HepG2 (cell line): ENCODE data around the gene ZNF544. TPM values are rescaled to one million over a fixed set of nuclear protein-coding genes. Genes with fewer than 3 reads are reported as not detected.

Experiments
- CBX2 ChIP-seq, 2 experiments: fragments of 200-600 bp in 1 of 2; sonication (generic); formaldehyde crosslinking in 1 of 2; IDR thresholded peaks; 2 replicates each; pipeline versions ENCODE4 v1.7.0 to v1.8.1; 2018 to 2022; ENCODE audit warnings: low read depth in 2 of 2, low read length in 1 of 2, mild to moderate bottlenecking in 1 of 2, missing genetic modification reagents in 1 of 2
- DZIP1 ChIP-seq: sonication (generic); formaldehyde crosslinking; IDR thresholded peaks from 2 replicates; pipeline ENCODE4 v1.5.0; 2020; ENCODE audit warnings: mild to moderate bottlenecking, missing genetic modification reagents
- KDM5B ChIP-seq: sonication (generic); formaldehyde crosslinking; IDR thresholded peaks from 2 replicates; pipeline ENCODE4 v1.4.0; 2020; ENCODE audit warnings: missing genetic modification reagents, mild to moderate bottlenecking, borderline replicate concordance
- PAF1 ChIP-seq: IDR thresholded peaks from 2 replicates; pipeline ENCODE4 v1.6.1; 2016; ENCODE audit warnings: missing genetic modification reagents, missing compliant biosample characterization
- PATZ1 ChIP-seq: sonication (generic); formaldehyde crosslinking; IDR thresholded peaks from 2 replicates; pipeline ENCODE4 v1.4.0; 2020; ENCODE audit warnings: missing genetic modification reagents
- U2AF2 ChIP-seq: fragments of 200-400 bp; formaldehyde crosslinking; IDR thresholded peaks from 2 replicates; pipeline ENCODE4 v1.6.1; 2017; ENCODE audit warnings: low read depth, mild to moderate bottlenecking, low read length
- YEATS4 ChIP-seq: sonication (generic); formaldehyde crosslinking; IDR thresholded peaks from 2 replicates; pipeline ENCODE4 v1.4.0; 2020; ENCODE audit warnings: missing genetic modification reagents, borderline replicate concordance
- ZFX ChIP-seq: sonication (generic); formaldehyde crosslinking; IDR thresholded peaks from 2 replicates; pipeline ENCODE4 v1.4.0; 2020; ENCODE audit warnings: mild to moderate bottlenecking, low read depth, missing genetic modification reagents, moderate library complexity
- ZNF264 ChIP-seq: sonication (generic); formaldehyde crosslinking; IDR thresholded peaks from 2 replicates; pipeline ENCODE4 v1.4.0; 2020; ENCODE audit warnings: missing genetic modification reagents
- ZNF331 ChIP-seq: sonication (generic); formaldehyde crosslinking; IDR thresholded peaks from 2 replicates; pipeline ENCODE4 v1.4.0; 2020; ENCODE audit warnings: missing genetic modification reagents
- ZNF407 ChIP-seq: sonication (generic); formaldehyde crosslinking; IDR thresholded peaks from one replicate; pipeline ENCODE4 v1.5.1; 2020; ENCODE audit warnings: mild to moderate bottlenecking, missing genetic modification reagents; ENCODE audit errors: not compliant biosample characterization
- ZNF451 ChIP-seq: sonication (generic); formaldehyde crosslinking; IDR thresholded peaks from 2 replicates; pipeline ENCODE4 v1.5.0; 2020; ENCODE audit warnings: mild to moderate bottlenecking, missing genetic modification reagents
- ZNF468 ChIP-seq: sonication (generic); formaldehyde crosslinking; IDR thresholded peaks from 2 replicates; pipeline ENCODE4 v1.8.0; 2022; ENCODE audit warnings: mild to moderate bottlenecking, moderate library complexity, missing genetic modification reagents
- ZNF549 ChIP-seq: sonication (generic); formaldehyde crosslinking; IDR thresholded peaks from 2 replicates; pipeline ENCODE4 v1.5.0; 2020; ENCODE audit warnings: missing genetic modification reagents
- ZNF7 ChIP-seq: IDR thresholded peaks from 2 replicates; pipeline ENCODE4 v1.6.1; 2016; ENCODE audit warnings: missing biosample characterization, missing genetic modification reagents
- ZNF746 ChIP-seq: sonication (generic); formaldehyde crosslinking; IDR thresholded peaks from 2 replicates; pipeline ENCODE4 v1.8.0; 2022; ENCODE audit warnings: mild to moderate bottlenecking, missing genetic modification reagents
- ZSCAN30 ChIP-seq: sonication (generic); formaldehyde crosslinking; IDR thresholded peaks from 2 replicates; pipeline ENCODE4 v1.5.0; 2020; ENCODE audit warnings: mild to moderate bottlenecking, missing genetic modification reagents
- polyA plus RNA-seq, 8 experiments: library from polyadenylated mRNA; depleted of rRNA in 3 of 8; stranded (reverse) in 7 of 8; unstranded in 1 of 8; fragments of >200 nt; fragmentation: Illumina TruSeq in 4 of 8; extraction: Trizol in 4 of 8; gene quantifications; 2 replicates each; pipeline versions ENCODE4 v1.2.1 to v1.2.3, GENCODE V29; 2011 to 2016; ENCODE audit warnings: low read depth in 4 of 8, missing spikeins in 1 of 8, mixed read lengths in 1 of 8; ENCODE audit not compliant: insufficient read depth in 1 of 8
- total RNA-seq, 5 experiments: library from RNA; depleted of rRNA; stranded (reverse); fragments of >200 nt; fragmentation: Illumina TruSeq; extraction: Trizol; gene quantifications; 2 replicates each; pipeline ENCODE4 v1.2.3, GENCODE V29; 2016; ENCODE audit warnings: low read depth in 1 of 5

The ZNF544 gene
- total and polyA plus RNA-seq, 2 of the 13 experiments (the other 11 are each of a cell fraction or from before 2014, with no cell fraction given): 13.1 to 17.0 TPM

GRCh38 chr19:58278541-58279041, 49.9 kb downstream of the ZNF544 start, which contains the start of gene ZNF8 (continued):
- peak; percentile 37 for TF ChIP-seq ZNF407 (CRISPR knock-in tag)
- TF ChIP-seq KDM5B (CRISPR knock-in tag): no peak
- no peak for TF ChIP-seq ZSCAN30 (CRISPR knock-in tag)
- TF ChIP-seq PAF1 (CRISPR knock-in tag): no peak
- TF ChIP-seq PATZ1: peak; percentile 83
- TF ChIP-seq ZNF746 (CRISPR knock-in tag): peak; percentile 63; the same call in 1 of the 2 replicates
- TF ChIP-seq ZNF468 (CRISPR knock-in tag): no peak
- TF ChIP-seq DZIP1 (CRISPR knock-in tag): peak; percentile 50; the same call in 1 of the 2 replicates
- TF ChIP-seq ZNF451 (CRISPR knock-in tag): 0 out of 2 replicates have a peak, but pooled peaks have one; percentile 43
- no peak for TF ChIP-seq ZNF549
- peak; percentile 89 for TF ChIP-seq ZFX
- no peak for TF ChIP-seq U2AF2
- TF ChIP-seq ZNF331 (CRISPR knock-in tag): peak; percentile 45; the same call in 1 of the 2 replicates
- no peak; the same call in 1 of the 2 replicates for TF ChIP-seq ZNF7 (CRISPR knock-in tag)
- TF ChIP-seq ZNF264: no peak
- no peak for TF ChIP-seq YEATS4 (CRISPR knock-in tag)
- no peak for TF ChIP-seq CBX2 (IDR thresholded peaks at IDR 0.05; ENCODE audit: low read depth, low read length)
- no peak for TF ChIP-seq CBX2 (CRISPR knock-in tag; IDR thresholded peaks at IDR 0.05; ENCODE audit: low read depth)
